COLO829 (cell line): ENCODE results near the gene GABPA.

Experiments
- DNase-seq: peaks from one replicate; pipeline ENCODE4 v3.0.0; 2012; ENCODE audit warnings: low spot score

Gene GABPA

GRCh38 chr21:25811186-25811585 lies 76.4 kb downstream of the GABPA start:
- DNase-seq: no peak

DNA sequence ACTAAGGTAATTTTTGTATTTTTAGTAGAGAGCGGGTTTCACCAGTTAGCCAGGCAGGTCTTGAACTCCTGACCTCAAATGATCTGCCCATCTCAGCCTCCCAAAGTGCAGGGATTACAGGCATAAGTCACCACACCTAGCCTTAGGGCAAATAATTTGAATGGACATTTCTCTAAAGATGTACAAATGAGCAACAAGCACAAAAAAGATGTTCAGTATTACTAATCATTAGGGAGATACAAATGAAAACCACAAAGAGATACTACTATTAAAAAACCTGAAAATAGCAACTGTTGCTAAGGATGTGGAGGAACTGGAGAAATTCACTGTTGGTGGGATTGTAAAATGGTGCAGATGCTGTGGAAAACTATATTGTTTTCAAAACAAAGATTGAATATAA lies 79.1 kb downstream of the GABPA start:
- no peak for DNase-seq

GRCh38 chr21:25818121-25818520 lies 83.3 kb downstream of the GABPA start:
- no peak for DNase-seq

DNA sequence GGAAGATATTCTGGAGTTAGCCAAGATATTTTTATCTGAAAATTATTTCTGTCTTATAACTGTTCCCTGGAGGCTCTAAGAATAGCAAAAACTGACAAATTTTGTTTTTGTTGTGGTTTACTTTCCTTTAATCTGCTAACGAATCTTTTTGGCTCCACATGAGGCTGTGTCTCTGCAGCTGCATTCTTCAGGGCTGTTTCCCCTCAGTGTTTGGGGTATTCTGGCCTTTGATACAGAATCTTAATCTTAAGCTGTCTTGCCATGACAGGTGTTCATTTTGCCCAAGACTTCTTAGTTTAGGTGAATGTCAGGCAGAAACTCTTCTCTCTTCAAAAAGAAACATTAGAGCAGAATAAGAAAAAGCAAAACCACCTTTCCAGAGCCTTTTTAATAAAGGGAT lies 83.8 kb downstream of the GABPA start:
- DNase-seq: no peak
